ENCODE measurements around the gene TMA7B.

GRCh38 chr22:39952347-39952746 lies 7.8 kb upstream of the TMA7B start:
- TF ChIP-seq CTCF (IDR thresholded peaks at IDR 0.05) (no peak), POLR2AphosphoS5 (IDR thresholded peaks at IDR 0.05) (no peak), POLR2A (IDR thresholded peaks at IDR 0.05) (no peak)

All from gastroesophageal sphincter (tissue), 3 donors.